GM12875 (cell line): ENCODE results near the gene PLCH2.

ENCODE experiments used
- H3K4me3 ChIP-seq: one replicate; pipeline ENCODE4 v1.5.1; 2011; ENCODE audit warnings: low read depth, low read length, control low read depth
- TF ChIP-seq, protein P1 (sequence below): IDR thresholded peaks from 2 replicates; pipeline ENCODE4 v1.5.1; 2011; ENCODE audit warnings: low read depth, mild to moderate bottlenecking, control low read depth, inconsistent platforms, low read length, moderate library complexity, borderline replicate concordance; ENCODE audit not compliant: insufficient read depth

PLCH2 gene

DNA sequence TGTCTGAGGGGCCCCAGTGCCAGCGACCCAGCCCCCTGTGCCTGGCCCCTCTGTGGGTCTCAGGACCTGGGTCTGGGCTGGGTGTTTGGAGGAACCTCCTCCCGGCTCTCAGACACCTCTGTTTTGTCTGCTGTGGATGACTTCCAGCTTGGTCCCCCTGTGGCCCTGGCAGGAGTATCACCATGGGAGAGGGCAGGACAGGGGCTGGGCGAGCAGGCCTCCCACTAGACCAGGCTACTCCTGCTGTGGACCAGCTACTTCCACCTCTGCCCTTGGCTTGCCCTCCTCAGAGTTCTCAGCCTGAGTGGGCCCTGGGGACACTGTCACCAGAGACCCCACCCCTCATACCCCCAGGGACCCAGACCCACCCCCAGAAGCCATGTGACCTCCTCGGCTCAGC, 21.8 kb downstream of the PLCH2 start:
- TF ChIP-seq, protein P1, sequence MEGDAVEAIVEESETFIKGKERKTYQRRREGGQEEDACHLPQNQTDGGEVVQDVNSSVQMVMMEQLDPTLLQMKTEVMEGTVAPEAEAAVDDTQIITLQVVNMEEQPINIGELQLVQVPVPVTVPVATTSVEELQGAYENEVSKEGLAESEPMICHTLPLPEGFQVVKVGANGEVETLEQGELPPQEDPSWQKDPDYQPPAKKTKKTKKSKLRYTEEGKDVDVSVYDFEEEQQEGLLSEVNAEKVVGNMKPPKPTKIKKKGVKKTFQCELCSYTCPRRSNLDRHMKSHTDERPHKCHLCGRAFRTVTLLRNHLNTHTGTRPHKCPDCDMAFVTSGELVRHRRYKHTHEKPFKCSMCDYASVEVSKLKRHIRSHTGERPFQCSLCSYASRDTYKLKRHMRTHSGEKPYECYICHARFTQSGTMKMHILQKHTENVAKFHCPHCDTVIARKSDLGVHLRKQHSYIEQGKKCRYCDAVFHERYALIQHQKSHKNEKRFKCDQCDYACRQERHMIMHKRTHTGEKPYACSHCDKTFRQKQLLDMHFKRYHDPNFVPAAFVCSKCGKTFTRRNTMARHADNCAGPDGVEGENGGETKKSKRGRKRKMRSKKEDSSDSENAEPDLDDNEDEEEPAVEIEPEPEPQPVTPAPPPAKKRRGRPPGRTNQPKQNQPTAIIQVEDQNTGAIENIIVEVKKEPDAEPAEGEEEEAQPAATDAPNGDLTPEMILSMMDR = no peak
- H3K4me3 ChIP-seq = no peak overlapping the region

DNA sequence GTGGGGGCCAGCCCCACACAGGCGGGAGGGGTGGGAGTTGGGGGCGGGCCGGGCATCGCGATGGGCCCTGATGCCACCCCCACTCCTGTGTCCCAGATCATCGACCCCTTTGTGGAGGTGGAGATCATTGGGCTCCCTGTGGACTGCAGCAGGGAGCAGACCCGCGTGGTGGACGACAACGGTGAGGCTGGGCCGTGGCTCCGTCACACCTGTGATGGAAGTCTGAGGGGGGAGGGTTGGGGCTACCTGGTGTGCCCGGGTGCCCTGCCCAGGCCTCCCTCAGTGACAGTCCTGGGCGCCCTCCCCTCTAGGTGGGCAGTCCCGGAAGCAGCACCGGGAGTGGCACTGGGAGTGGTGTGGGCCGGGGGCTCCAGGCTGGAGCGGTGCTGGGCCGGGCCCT, 22.6 kb downstream of the PLCH2 start:
- TF ChIP-seq, protein P1 = no peak
- H3K4me3 ChIP-seq = no peak overlapping the region

DNA sequence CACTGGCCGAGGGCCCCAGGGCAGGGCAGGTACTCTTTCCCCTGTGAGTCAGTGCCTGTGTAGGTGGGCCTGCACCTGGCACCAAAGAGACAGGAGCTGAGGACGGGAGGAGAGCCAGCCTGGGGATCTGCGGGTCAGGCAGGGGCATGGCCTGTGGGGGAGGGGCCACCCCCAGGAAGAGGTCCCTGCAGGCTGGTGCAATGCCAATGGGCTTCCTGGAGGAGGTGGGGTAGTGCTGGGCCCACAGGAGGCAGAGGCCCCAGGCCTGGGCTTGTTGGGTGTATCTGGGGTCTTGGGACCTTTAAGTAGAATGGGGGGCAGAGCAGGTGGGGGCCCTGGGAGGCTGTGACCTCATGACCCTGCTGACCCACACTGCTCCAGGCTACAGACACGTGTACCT, 23.2 kb downstream of the PLCH2 start:
- H3K4me3 ChIP-seq = no peak overlapping the region
- TF ChIP-seq, protein P1 = no peak

DNA sequence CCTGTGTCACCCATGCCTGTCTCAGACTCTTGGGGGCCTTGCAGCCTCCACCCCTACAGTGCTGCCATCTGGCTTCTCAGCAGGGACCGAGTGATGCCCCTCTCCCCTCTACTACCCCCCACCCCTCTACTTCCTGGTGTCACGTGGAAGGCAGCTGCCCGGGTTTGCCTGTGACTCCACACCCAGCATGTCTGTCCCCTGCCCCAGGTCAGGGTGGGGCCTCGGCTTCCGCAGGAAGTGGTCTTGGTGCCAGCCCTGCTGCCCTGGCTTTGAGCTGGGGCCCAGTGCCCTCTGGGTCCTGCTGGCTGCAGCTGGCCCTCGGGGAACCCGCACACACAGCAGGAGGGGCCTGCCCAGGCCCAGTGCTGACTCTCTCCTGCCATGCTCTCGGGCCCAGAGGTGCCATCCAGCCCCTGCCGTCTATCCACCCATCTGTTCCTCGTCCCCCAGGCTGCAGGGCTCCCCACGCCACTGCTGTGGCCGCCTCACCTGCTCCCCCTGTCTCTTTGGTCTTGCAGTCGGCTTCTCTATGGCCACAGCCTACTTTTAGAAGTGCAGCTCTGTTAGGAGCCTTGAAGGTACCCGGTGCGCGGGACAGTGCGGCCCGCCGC, 24.0 kb downstream of the PLCH2 start:
- H3K4me3 ChIP-seq = no peak overlapping the region
- TF ChIP-seq, protein P1 = no peak

DNA sequence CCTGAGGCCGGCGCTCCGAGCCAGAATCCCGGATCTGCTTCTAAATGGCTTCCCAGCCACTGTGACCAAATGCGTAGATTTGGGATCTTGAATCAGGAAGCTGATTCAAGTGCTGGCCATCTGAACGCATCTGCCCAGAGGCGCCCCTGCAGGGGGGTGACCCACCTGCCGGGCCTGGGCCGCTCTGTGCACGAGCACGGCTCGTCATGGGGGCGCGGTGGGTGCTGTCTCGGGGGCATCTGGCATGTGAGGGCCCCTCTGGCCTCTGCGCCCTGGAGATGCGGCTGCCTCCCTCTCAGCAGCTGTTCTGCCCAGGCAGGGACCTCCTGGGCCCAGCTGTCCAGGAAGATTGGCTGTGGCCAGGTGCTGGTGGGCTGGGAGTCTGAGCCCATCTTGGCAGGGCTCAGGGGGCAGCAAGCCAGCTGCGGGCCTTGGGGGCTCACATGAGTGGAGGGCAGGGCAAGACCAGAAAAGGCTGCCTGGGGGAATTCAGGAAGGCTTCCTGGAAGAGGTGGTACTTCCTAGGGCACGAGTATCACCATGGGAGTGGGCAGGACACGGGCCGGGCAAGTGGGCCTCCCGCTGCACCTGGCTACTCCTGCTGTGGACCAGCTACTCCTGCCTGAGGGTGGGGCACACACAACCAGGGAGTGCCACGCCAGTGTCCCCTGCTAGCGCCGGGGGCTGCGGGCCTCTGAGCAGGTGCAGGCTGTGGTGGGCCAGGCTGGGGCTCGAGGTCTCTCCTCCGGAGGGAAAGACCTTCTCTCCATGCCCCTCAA, 25.1 kb downstream of the PLCH2 start:
- TF ChIP-seq, protein P1 = no peak
- no peak overlapping the region for H3K4me3 ChIP-seq

DNA sequence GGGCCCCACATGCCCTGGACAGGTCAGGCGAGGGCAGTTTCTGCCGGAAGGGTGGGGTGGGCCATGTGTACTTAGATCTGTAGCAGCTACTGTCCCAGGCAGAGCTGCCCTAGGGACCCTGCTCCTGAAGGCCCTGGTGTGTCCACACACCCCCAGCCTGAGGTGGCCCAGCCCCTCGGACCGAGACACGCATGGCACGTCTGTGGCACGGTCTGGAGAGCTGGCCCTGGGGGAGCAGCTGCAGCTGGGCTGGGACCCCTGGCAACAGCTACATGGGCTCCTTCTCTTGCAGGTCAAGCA, 25.7 kb downstream of the PLCH2 start:
- TF ChIP-seq, protein P1 = no peak
- no peak overlapping the region for H3K4me3 ChIP-seq

DNA sequence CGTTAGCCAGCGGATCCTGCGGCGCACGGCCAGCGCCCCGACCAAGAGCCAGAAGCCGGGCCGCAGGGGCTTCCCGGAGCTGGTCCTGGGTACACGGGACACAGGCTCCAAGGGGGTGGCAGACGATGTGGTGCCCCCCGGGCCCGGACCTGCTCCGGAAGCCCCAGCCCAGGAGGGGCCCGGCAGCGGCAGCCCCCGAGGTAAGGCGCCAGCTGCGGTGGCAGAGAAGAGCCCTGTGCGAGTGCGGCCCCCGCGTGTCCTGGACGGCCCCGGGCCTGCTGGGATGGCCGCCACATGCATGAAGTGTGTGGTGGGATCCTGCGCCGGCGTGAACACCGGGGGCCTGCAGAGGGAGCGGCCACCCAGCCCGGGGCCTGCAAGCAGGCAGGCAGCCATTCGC, 26.1 kb downstream of the PLCH2 start:
- TF ChIP-seq, protein P1 = no peak
- H3K4me3 ChIP-seq = no peak overlapping the region
